OCI-LY7 (cell line): ENCODE data around the gene SUPT20H. TPM values are rescaled to one million over a fixed set of nuclear protein-coding genes. Genes with fewer than 3 reads are reported as not detected.

Experiments
- BruUV-seq: library from RNA; stranded (reverse); fragments of 400-500 nt; replicated peaks from 2 replicates; lab custom pipeline; 2021; lab: Mats Ljungman, UMichigan
- CTCF ChIA-PET: fragments of 300-600 bp; sonication (Branson Sonifier 250); formaldehyde crosslinking; loops from one replicate; lab custom pipeline; 2022; ENCODE audit warnings: antibody characterized with exemption; ENCODE audit not compliant: unreplicated experiment; lab: Charles Lee
- POLR2A ChIA-PET: fragments of 300-600 bp; sonication (Branson Sonifier 250); formaldehyde crosslinking; loops from one replicate; lab custom pipeline; 2022; ENCODE audit warnings: antibody characterized with exemption; lab: Charles Lee
- DNase-seq: peaks from one replicate; pipeline ENCODE4 v3.0.0-alpha.2; 2015; ENCODE audit warnings: low spot score
- H2AFZ ChIP-seq: fragments of 200-600 bp; sonication (generic), shearing (Covaris generic); 2 replicates; pipeline ENCODE4 v1.6.1; 2014; ENCODE audit warnings: mild to moderate bottlenecking, antibody characterized with exemption, low read length, moderate library complexity
- H3K27ac ChIP-seq: fragments of 200-600 bp; sonication (generic); 2 replicates; pipeline ENCODE4 v1.5.1; 2014; ENCODE audit warnings: mixed run types, low read depth, mild to moderate bottlenecking, moderate library complexity, low read length, inconsistent platforms; ENCODE audit not compliant: poor library complexity, severe bottlenecking
- H3K36me3 ChIP-seq: fragments of 200-600 bp; sonication (generic); 2 replicates; pipeline ENCODE4 v1.6.1; 2014; ENCODE audit warnings: mild to moderate bottlenecking, antibody characterized with exemption, low read length, moderate library complexity, mixed read lengths; ENCODE audit not compliant: insufficient read depth
- H3K4me1 ChIP-seq: fragments of 200-600 bp; sonication (generic); 2 replicates; pipeline ENCODE4 v1.5.1; 2014; ENCODE audit warnings: mild to moderate bottlenecking, low read length; ENCODE audit not compliant: insufficient read depth, poor library complexity, severe bottlenecking
- H3K4me2 ChIP-seq: fragments of 200-600 bp; sonication (generic); 2 replicates; pipeline ENCODE4 v1.6.1; 2014; ENCODE audit warnings: mild to moderate bottlenecking, low read length
- H3K4me3 ChIP-seq: fragments of 200-600 bp; sonication (generic); 2 replicates; pipeline ENCODE4 v1.5.1; 2014; ENCODE audit warnings: mild to moderate bottlenecking, low read depth, low read length; ENCODE audit not compliant: poor library complexity, severe bottlenecking
- H3K79me2 ChIP-seq: fragments of 200-600 bp; sonication (generic); 2 replicates; pipeline ENCODE4 v1.6.1; 2016; ENCODE audit warnings: low read depth, mild to moderate bottlenecking, low read length, moderate library complexity, mixed read lengths; ENCODE audit not compliant: insufficient read depth
- H3K9me2 ChIP-seq: fragments of 200-600 bp; sonication (generic); 2 replicates; pipeline ENCODE4 v1.6.1; 2016; ENCODE audit warnings: mild to moderate bottlenecking, low read length, mixed read lengths; ENCODE audit not compliant: insufficient read depth
- H3K9me3 ChIP-seq: fragments of 200-600 bp; sonication (generic); 2 replicates; pipeline ENCODE4 v1.6.1; 2014; ENCODE audit warnings: mild to moderate bottlenecking, mixed run types, low read length, mixed read lengths
- H4K20me1 ChIP-seq: fragments of 200-600 bp; sonication (generic); 2 replicates; pipeline ENCODE4 v1.6.1; 2014; ENCODE audit warnings: mild to moderate bottlenecking, antibody characterized with exemption, low read length, moderate library complexity, mixed read lengths; ENCODE audit not compliant: insufficient read depth
- EZH2phosphoT487 ChIP-seq: fragments of 200-600 bp; sonication (generic); IDR thresholded peaks from 2 replicates; pipeline ENCODE4 v1.6.1; 2018; ENCODE audit warnings: low read depth, borderline replicate concordance, mild to moderate bottlenecking, mixed run types, antibody characterized with exemption, low read length, moderate library complexity, mixed read lengths
- intact Hi-C: fragments of 100-400 bp; cut with micrococcal nuclease; formaldehyde crosslinking; loops from one replicate; pipeline ENCODE4 v1.10.0; 2022; ENCODE audit not compliant: unreplicated experiment
- total RNA-seq, 2 experiments: library from RNA; depleted of rRNA in 1 of 2; stranded (reverse); fragments of >200 nt in 1 of 2; shearing (Covaris generic) in 1 of 2; gene quantifications; 2 replicates each; pipeline ENCODE4 v1.2.3, GENCODE V29; 2014 to 2022
- TF ChIP-seq, protein P1 (sequence below): fragments of 200-600 bp; sonication (generic); conservative IDR thresholded peaks from 2 replicates; pipeline ENCODE4 v1.5.1; 2014; ENCODE audit warnings: mild to moderate bottlenecking, antibody characterized with exemption, low read length, moderate library complexity, mixed read lengths

Gene SUPT20H
- total RNA-seq, 2 experiments from 2014 or later, result 53.0 to 88.3 TPM

GRCh38 chr13:36992362-36992761 lies 67.1 kb downstream of the SUPT20H start:
- intact Hi-C loops, result no loop called here
- TF ChIP-seq, protein P1, sequence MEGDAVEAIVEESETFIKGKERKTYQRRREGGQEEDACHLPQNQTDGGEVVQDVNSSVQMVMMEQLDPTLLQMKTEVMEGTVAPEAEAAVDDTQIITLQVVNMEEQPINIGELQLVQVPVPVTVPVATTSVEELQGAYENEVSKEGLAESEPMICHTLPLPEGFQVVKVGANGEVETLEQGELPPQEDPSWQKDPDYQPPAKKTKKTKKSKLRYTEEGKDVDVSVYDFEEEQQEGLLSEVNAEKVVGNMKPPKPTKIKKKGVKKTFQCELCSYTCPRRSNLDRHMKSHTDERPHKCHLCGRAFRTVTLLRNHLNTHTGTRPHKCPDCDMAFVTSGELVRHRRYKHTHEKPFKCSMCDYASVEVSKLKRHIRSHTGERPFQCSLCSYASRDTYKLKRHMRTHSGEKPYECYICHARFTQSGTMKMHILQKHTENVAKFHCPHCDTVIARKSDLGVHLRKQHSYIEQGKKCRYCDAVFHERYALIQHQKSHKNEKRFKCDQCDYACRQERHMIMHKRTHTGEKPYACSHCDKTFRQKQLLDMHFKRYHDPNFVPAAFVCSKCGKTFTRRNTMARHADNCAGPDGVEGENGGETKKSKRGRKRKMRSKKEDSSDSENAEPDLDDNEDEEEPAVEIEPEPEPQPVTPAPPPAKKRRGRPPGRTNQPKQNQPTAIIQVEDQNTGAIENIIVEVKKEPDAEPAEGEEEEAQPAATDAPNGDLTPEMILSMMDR, result 0 out of 2 replicates have a peak, but pooled peaks have one; percentile 9
- no peak for TF ChIP-seq EZH2phosphoT487
- Histone ChIP-seq H3K27ac (no peak overlapping the region), H3K79me2 (peaks cover 30% of the 10 kb centered on the region), H4K20me1 (no peaks in the 10 kb centered on the region; the same call in 1 of the 2 replicates), H3K4me3 (no peak overlapping the region), H3K9me2 (no peaks in the 10 kb centered on the region), H3K4me1 (peaks cover 1% of the 10 kb centered on the region), H3K36me3 (peaks cover 89% of the 10 kb centered on the region), H3K4me2 (no peak overlapping the region), H3K9me3 (no peaks in the 10 kb centered on the region), H2AFZ (no peak overlapping the region)
- no peak for DNase-seq
- ChIA-PET POLR2A (interaction anchor here (1.4 to 1.7 kb wide), 2 partner anchors 10 to 20 kb away, joined by 4 to 5 read pairs; no protein-coding TSS in a partner anchor), CTCF (interaction anchor here (1.4 kb wide), 1 partner anchor 9 kb away, joined by 6 read pairs; no protein-coding TSS in a partner anchor)
- BruUV-seq, result no TSS peak

DNA sequence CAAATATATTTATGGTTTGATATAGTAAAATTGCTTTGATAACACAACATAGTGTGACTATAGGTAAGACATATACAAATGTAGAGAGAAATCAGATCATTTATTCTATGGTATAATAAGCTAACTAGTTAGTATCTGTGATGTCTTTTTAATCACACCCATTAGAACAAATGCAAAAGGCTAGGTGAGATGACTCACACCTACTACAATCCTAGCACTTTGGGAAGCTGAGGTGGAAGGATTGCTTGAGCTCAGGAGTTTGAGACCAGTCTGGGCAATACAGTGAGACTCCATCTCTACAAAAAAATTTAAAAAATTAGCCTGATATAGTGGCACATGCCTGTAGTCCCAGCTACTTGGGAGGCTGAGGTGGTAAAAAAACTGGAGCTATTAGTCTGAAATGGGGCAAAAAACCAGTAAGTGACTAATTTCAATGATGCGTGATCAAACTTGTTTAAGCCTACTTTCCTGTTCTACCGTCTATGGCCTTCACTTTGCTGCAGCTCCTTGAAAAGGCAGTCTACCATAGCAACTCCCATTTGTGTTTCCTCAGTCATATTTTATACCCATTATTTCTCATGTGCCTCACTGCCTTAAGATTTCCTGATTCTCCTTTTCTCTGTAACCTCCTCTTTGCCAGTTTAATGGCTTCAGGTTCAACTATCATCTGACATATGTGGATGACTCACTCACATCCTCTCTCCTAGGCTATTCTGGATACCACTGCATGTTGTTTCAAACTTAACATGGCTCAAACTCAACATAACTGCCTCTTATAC lies 72.8 kb downstream of the SUPT20H start:
- TF ChIP-seq EZH2phosphoT487, result no peak
- TF ChIP-seq, protein P1, result no peak
- no peaks in the 10 kb centered on the region for H4K20me1 ChIP-seq
- intact Hi-C loops, result loop anchor here (10.0 kb wide), 1 partner anchor 562 kb away; no protein-coding TSS in a partner anchor
- no peak overlapping the region for H3K27ac ChIP-seq
- CTCF ChIA-PET, result no interaction called here
- no peaks in the 10 kb centered on the region for H3K9me3 ChIP-seq
- no peaks in the 10 kb centered on the region for H3K79me2 ChIP-seq
- no peak overlapping the region for H3K4me2 ChIP-seq
- no peak for DNase-seq
- H2AFZ ChIP-seq, result no peak overlapping the region
- no peaks in the 10 kb centered on the region for H3K4me1 ChIP-seq
- POLR2A ChIA-PET, result interaction anchor here (0.6 to 1.3 kb wide), 7 partner anchors 8 to 140 kb away, joined by 3 to 6 read pairs (median 4); no protein-coding TSS in a partner anchor
- no TSS peak for BruUV-seq
- H3K4me3 ChIP-seq, result no peak overlapping the region
- H3K36me3 ChIP-seq, result peaks cover 97% of the 10 kb centered on the region
- H3K9me2 ChIP-seq, result no peaks in the 10 kb centered on the region
